ENCODE results near the gene DMC1. TPM values are rescaled to one million over a fixed set of nuclear protein-coding genes. Genes with fewer than 3 reads are reported as not detected.

Gene DMC1
- total and polyA plus RNA-seq, 9 of the 15 experiments (the other 6 are each of a cell fraction or from before 2014, with no cell fraction given) = 5.5 to 55.5 (median 9.8) TPM

DNA sequence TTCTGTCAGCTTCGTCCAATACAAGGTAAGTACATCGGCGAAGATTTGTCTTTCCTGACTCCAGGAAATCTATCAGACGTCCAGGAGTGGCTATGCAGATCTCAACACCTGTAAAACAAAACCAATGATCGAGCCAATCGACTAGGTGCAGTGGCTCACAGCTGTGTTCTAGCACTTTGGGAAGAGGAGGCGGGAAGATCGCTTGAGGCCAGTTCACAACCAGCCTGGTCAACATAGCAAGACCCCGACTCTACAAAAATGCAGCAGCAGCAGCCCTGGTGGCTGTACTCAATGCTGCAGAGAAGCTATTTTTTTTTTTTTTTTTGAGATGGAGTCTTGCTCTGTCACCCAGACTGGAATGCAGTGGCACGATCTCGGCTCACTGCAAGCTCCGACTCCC, 75.0 kb downstream of the DMC1 start:
- no peaks in the 10 kb centered on the region for H3K27me3 ChIP-seq (ENCODE audit: control insufficient read depth in 2 of 2, insufficient read depth in 2 of 2, low read length in 2 of 2)
- no peaks in the 10 kb centered on the region for H3K9me1 ChIP-seq (ENCODE audit: control insufficient read depth, insufficient read depth, low read length)
- WGBS (ENCODE audit: insufficient coverage, low coverage, missing lambda C conversion rate) = 92% methylated on average over 10 of the region's 12 CpGs
- no peak overlapping the region for H2AFZ ChIP-seq (ENCODE audit: low read depth, low read length)
- no peak for ATAC-seq
- BruUV-seq (replicated peaks) = no TSS peak
- no peaks in the 10 kb centered on the region for H3K4me1 ChIP-seq (replicated peaks in 1 of 2; ENCODE audit: control insufficient read depth in 2 of 2, insufficient read depth in 2 of 2, low read length in 2 of 2)
- peaks cover 34% of the 10 kb centered on the region for H3K79me2 ChIP-seq (ENCODE audit: control insufficient read depth, insufficient read depth, low read length)
- in situ Hi-C loops (cut with MboI) = loop anchor here (5.0 kb wide), 1 partner anchor 72 kb away; no protein-coding TSS in a partner anchor
- intact Hi-C loops (cut with micrococcal nuclease) = no loop called here
- no peak for DNase-seq (ENCODE audit: extremely low read depth in 1 of 4, low spot score in 3 of 4)
- CTCF ChIA-PET (ENCODE audit: low intra/inter-chr PET ratio) = interaction anchor here (0.5 kb wide), 1 partner anchor 1036 kb away, joined by 3 read pairs; no protein-coding TSS in a partner anchor
- no peak overlapping the region for H3K27ac ChIP-seq (ENCODE audit: extremely low read depth, low read depth, low read length)
- H3K9ac ChIP-seq (ENCODE audit: insufficient read depth in 1 of 2, low read depth in 2 of 2, low read length in 2 of 2) = no peak overlapping the region
- POLR2A ChIA-PET = interaction anchor here (0.9 kb wide), 1 partner anchor 17 kb away, joined by 4 read pairs; no protein-coding TSS in a partner anchor
- peaks cover 95% of the 10 kb centered on the region for H3K36me3 ChIP-seq (ENCODE audit: control insufficient read depth, insufficient read depth, low read length)
- H3K4me3 ChIP-seq = no peak overlapping the region
- no peak overlapping the region for H3K4me2 ChIP-seq (ENCODE audit: insufficient read depth, low read length)
- no peaks in the 10 kb centered on the region for H4K20me1 ChIP-seq (replicated peaks; ENCODE audit: control insufficient read depth, insufficient read depth, low read length)
- no peak for FAIRE-seq
- TF ChIP-seq ETV5 (CRISPR knock-in tag; IDR thresholded peaks at IDR 0.05; ENCODE audit: low read depth) (no peak), RNF2 (IDR thresholded peaks at IDR 0.05) (no peak), CBX2 (IDR thresholded peaks at IDR 0.05; ENCODE audit: insufficient read depth, low read length, poor library complexity, severe bottlenecking) (no peak), ZNF282 (CRISPR knock-in tag; IDR thresholded peaks at IDR 0.05) (no peak), CAMTA2 (CRISPR knock-in tag; conservative IDR thresholded peaks at IDR 0.05) (no peak), SNIP1 (IDR thresholded peaks at IDR 0.05; ENCODE audit: low read depth) (no peak), HIVEP1 (CRISPR knock-in tag; IDR thresholded peaks at IDR 0.05) (no peak), XRCC4 (IDR thresholded peaks at IDR 0.05; ENCODE audit: extremely low read depth, insufficient read depth, insufficient read length) (no peak)
- TF ChIP-seq, protein P1, sequence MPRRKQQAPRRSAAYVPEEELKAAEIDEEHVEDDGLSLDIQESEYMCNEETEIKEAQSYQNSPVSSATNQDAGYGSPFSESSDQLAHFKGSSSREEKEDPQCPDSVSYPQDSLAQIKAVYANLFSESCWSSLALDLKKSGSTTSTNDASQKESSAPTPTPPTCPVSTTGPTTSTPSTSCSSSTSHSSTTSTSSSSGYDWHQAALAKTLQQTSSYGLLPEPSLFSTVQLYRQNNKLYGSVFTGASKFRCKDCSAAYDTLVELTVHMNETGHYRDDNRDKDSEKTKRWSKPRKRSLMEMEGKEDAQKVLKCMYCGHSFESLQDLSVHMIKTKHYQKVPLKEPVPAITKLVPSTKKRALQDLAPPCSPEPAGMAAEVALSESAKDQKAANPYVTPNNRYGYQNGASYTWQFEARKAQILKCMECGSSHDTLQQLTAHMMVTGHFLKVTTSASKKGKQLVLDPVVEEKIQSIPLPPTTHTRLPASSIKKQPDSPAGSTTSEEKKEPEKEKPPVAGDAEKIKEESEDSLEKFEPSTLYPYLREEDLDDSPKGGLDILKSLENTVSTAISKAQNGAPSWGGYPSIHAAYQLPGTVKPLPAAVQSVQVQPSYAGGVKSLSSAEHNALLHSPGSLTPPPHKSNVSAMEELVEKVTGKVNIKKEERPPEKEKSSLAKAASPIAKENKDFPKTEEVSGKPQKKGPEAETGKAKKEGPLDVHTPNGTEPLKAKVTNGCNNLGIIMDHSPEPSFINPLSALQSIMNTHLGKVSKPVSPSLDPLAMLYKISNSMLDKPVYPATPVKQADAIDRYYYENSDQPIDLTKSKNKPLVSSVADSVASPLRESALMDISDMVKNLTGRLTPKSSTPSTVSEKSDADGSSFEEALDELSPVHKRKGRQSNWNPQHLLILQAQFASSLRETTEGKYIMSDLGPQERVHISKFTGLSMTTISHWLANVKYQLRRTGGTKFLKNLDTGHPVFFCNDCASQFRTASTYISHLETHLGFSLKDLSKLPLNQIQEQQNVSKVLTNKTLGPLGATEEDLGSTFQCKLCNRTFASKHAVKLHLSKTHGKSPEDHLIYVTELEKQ (CRISPR knock-in tag; IDR thresholded peaks at IDR 0.05) = no peak
- TF ChIP-seq, protein P2, sequence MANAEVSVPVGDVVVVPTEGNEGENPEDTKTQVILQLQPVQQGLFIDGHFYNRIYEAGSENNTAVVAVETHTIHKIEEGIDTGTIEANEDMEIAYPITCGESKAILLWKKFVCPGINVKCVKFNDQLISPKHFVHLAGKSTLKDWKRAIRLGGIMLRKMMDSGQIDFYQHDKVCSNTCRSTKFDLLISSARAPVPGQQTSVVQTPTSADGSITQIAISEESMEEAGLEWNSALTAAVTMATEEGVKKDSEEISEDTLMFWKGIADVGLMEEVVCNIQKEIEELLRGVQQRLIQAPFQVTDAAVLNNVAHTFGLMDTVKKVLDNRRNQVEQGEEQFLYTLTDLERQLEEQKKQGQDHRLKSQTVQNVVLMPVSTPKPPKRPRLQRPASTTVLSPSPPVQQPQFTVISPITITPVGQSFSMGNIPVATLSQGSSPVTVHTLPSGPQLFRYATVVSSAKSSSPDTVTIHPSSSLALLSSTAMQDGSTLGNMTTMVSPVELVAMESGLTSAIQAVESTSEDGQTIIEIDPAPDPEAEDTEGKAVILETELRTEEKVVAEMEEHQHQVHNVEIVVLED (CRISPR knock-in tag; IDR thresholded peaks at IDR 0.05) = no peak
- TF ChIP-seq, protein P3, sequence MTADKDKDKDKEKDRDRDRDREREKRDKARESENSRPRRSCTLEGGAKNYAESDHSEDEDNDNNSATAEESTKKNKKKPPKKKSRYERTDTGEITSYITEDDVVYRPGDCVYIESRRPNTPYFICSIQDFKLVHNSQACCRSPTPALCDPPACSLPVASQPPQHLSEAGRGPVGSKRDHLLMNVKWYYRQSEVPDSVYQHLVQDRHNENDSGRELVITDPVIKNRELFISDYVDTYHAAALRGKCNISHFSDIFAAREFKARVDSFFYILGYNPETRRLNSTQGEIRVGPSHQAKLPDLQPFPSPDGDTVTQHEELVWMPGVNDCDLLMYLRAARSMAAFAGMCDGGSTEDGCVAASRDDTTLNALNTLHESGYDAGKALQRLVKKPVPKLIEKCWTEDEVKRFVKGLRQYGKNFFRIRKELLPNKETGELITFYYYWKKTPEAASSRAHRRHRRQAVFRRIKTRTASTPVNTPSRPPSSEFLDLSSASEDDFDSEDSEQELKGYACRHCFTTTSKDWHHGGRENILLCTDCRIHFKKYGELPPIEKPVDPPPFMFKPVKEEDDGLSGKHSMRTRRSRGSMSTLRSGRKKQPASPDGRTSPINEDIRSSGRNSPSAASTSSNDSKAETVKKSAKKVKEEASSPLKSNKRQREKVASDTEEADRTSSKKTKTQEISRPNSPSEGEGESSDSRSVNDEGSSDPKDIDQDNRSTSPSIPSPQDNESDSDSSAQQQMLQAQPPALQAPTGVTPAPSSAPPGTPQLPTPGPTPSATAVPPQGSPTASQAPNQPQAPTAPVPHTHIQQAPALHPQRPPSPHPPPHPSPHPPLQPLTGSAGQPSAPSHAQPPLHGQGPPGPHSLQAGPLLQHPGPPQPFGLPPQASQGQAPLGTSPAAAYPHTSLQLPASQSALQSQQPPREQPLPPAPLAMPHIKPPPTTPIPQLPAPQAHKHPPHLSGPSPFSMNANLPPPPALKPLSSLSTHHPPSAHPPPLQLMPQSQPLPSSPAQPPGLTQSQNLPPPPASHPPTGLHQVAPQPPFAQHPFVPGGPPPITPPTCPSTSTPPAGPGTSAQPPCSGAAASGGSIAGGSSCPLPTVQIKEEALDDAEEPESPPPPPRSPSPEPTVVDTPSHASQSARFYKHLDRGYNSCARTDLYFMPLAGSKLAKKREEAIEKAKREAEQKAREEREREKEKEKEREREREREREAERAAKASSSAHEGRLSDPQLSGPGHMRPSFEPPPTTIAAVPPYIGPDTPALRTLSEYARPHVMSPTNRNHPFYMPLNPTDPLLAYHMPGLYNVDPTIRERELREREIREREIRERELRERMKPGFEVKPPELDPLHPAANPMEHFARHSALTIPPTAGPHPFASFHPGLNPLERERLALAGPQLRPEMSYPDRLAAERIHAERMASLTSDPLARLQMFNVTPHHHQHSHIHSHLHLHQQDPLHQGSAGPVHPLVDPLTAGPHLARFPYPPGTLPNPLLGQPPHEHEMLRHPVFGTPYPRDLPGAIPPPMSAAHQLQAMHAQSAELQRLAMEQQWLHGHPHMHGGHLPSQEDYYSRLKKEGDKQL (CRISPR knock-in tag; IDR thresholded peaks at IDR 0.05; ENCODE audit: borderline replicate concordance) = no peak
- no peaks in the 10 kb centered on the region for H3K9me3 ChIP-seq (replicated peaks; ENCODE audit: control insufficient read depth, insufficient read depth, low read depth, low read length)

All from K562 (cell line).